GM21526 (cell line): Measurements from ENCODE around the gene RNF144A.

Source experiments
- ATAC-seq: cut with Tn5 transposase; IDR thresholded peaks from one replicate; pipeline ENCODE4 v1.9.1; 2021; ENCODE audit warnings: moderate library complexity; ENCODE audit not compliant: unreplicated experiment, low FRiP score

The RNF144A gene

GRCh38 chr2:6906165-6906741 is 11.0 kb upstream of the RNF144A start:
- ATAC-seq = no peak

GRCh38 chr2:6908291-6908690 is 8.9 kb upstream of the RNF144A start:
- no peak for ATAC-seq

GRCh38 chr2:6909431-6910385 is 7.5 kb upstream of the RNF144A start:
- peak; percentile 99 for ATAC-seq

- no peak for ATAC-seq
These were observed 5.5 kb upstream of the RNF144A start for GRCh38 chr2:6911721-6912120.

GRCh38 chr2:6913415-6914157 is 3.6 kb upstream of the RNF144A start:
- no peak for ATAC-seq

GRCh38 chr2:6914828-6915227 is 2.4 kb upstream of the RNF144A start:
- ATAC-seq = no peak

- ATAC-seq = no peak
These were observed 1.8 kb upstream of the RNF144A start for GRCh38 chr2:6915399-6915798.

GRCh38 chr2:6916224-6916623 is 988 bp upstream of the RNF144A start:
- no peak for ATAC-seq

GRCh38 chr2:6916736-6917070 is 509 bp upstream of the RNF144A start:
- ATAC-seq = no peak

- ATAC-seq = peak; percentile 28
These were observed 679 bp downstream of the RNF144A start for GRCh38 chr2:6917761-6918421.

GRCh38 chr2:6919901-6920742 is 2.9 kb downstream of the RNF144A start:
- no peak for ATAC-seq

GRCh38 chr2:6920743-6921064 is 3.5 kb downstream of the RNF144A start:
- ATAC-seq = no peak

GRCh38 chr2:6921321-6921922 is 4.2 kb downstream of the RNF144A start:
- ATAC-seq = no peak

- no peak for ATAC-seq
These were observed 5.0 kb downstream of the RNF144A start for GRCh38 chr2:6922201-6922656.

GRCh38 chr2:6923319-6923718 is 6.1 kb downstream of the RNF144A start:
- ATAC-seq = no peak

GRCh38 chr2:6924101-6924923 is 7.1 kb downstream of the RNF144A start:
- ATAC-seq = no peak

GRCh38 chr2:6924924-6925409 is 7.8 kb downstream of the RNF144A start:
- no peak for ATAC-seq

- ATAC-seq = no peak
These were observed 9.0 kb downstream of the RNF144A start for GRCh38 chr2:6926071-6926732.
